IMR-90 (cell line): ENCODE data around the gene AUTS2. TPM values are rescaled to one million over a fixed set of nuclear protein-coding genes. Genes with fewer than 3 reads are reported as not detected.

Experiments used
- ATAC-seq: fragments of 200-7000 bp; cut with Tn5 transposase; 2 replicates; pipeline ENCODE4 v1.9.1; 2020; ENCODE audit warnings: low read depth, mild to moderate bottlenecking, moderate library complexity
- BruUV-seq: library from RNA; stranded (reverse); fragments of 400-500 nt; replicated peaks from 2 replicates; lab custom pipeline; 2021; lab: Mats Ljungman, UMichigan
- CTCF ChIA-PET: fragments of 300-600 bp; formaldehyde crosslinking; extraction: SDS; loops from one replicate; lab custom pipeline; 2021; ENCODE audit warnings: antibody characterized with exemption; lab: Yijun Ruan, JAX
- POLR2A ChIA-PET: fragments of 300-600 bp; sonication (Branson Sonifier 250); formaldehyde crosslinking; loops from one replicate; lab custom pipeline; 2022; ENCODE audit warnings: antibody characterized with exemption; ENCODE audit not compliant: unreplicated experiment; lab: Charles Lee
- DNase-seq: peaks from one replicate; pipeline ENCODE4 v3.0.0; 2013
- H2AFZ ChIP-seq: replicated peaks from 2 replicates; pipeline ENCODE3; 2013; ENCODE audit warnings: low read length, mild to moderate bottlenecking; ENCODE audit not compliant: poor library complexity
- H2AK5ac ChIP-seq: 2 replicates; pipeline ENCODE4 v1.6.1; 2013; ENCODE audit warnings: low read depth, low read length, inconsistent platforms
- H2AK9ac ChIP-seq: replicated peaks from 2 replicates; pipeline ENCODE3; 2013; ENCODE audit warnings: mild to moderate bottlenecking, low read depth, low read length, moderate library complexity; ENCODE audit not compliant: poor library complexity
- H2BK120ac ChIP-seq: 2 replicates; pipeline ENCODE4 v1.6.1; 2013; ENCODE audit warnings: low read depth, low read length, inconsistent platforms
- H2BK15ac ChIP-seq: 3 replicates; pipeline ENCODE4 v1.6.1; 2013; ENCODE audit warnings: low read depth, low read length, inconsistent platforms
- H2BK20ac ChIP-seq: 2 replicates; pipeline ENCODE4 v1.6.1; 2013; ENCODE audit warnings: low read depth, mild to moderate bottlenecking, inconsistent platforms, low read length, moderate library complexity
- H2BK5ac ChIP-seq: 2 replicates; pipeline ENCODE4 v1.6.1; 2013; ENCODE audit warnings: mild to moderate bottlenecking, low read depth, low read length, inconsistent platforms; ENCODE audit not compliant: poor library complexity, severe bottlenecking
- H3K14ac ChIP-seq: replicated peaks from 2 replicates; pipeline ENCODE4 v1.6.1; 2013; ENCODE audit warnings: low read depth, low read length, inconsistent platforms
- H3K18ac ChIP-seq: 2 replicates; pipeline ENCODE4 v1.6.1; 2013; ENCODE audit warnings: low read depth, low read length, control low read depth
- H3K23ac ChIP-seq: 2 replicates; pipeline ENCODE4 v1.6.1; 2013; ENCODE audit warnings: low read depth, low read length, inconsistent platforms
- H3K27ac ChIP-seq: 2 replicates; pipeline ENCODE4 v1.5.1; 2013; ENCODE audit warnings: mild to moderate bottlenecking, control low read depth, low read length; ENCODE audit not compliant: insufficient read depth
- H3K27me3 ChIP-seq: 2 replicates; pipeline ENCODE4 v1.6.1; 2013; ENCODE audit warnings: low read length; ENCODE audit not compliant: control insufficient read depth, insufficient read depth
- H3K36me3 ChIP-seq: 2 replicates; pipeline ENCODE4 v1.6.1; 2013; ENCODE audit warnings: low read length, mixed read lengths; ENCODE audit not compliant: control insufficient read depth, insufficient read depth
- H3K4ac ChIP-seq: 2 replicates; pipeline ENCODE4 v1.6.1; 2013; ENCODE audit warnings: low read depth, low read length, inconsistent platforms
- H3K4me1 ChIP-seq: 2 replicates; pipeline ENCODE4 v1.6.1; 2013; ENCODE audit warnings: low read length, mixed read lengths; ENCODE audit not compliant: control insufficient read depth, insufficient read depth
- H3K4me2 ChIP-seq: 2 replicates; pipeline ENCODE4 v1.6.1; 2013; ENCODE audit warnings: low read depth, mild to moderate bottlenecking, control low read depth, low read length, moderate library complexity
- H3K4me3 ChIP-seq: 2 replicates; pipeline ENCODE4 v1.5.1; 2013; ENCODE audit warnings: low read depth, mild to moderate bottlenecking, control low read depth, low read length, moderate library complexity; ENCODE audit not compliant: insufficient read depth
- H3K56ac ChIP-seq: 2 replicates; pipeline ENCODE4 v1.6.1; 2013; ENCODE audit warnings: low read length, inconsistent platforms; ENCODE audit not compliant: insufficient read depth; ENCODE audit errors: extremely low read depth
- H3K79me1 ChIP-seq, 2 experiments: 2 replicates each; pipeline ENCODE4 v1.6.1; 2013; ENCODE audit warnings: low read length in 2 of 2, inconsistent platforms in 1 of 2, low read depth in 1 of 2
- H3K9ac ChIP-seq: 2 replicates; pipeline ENCODE4 v1.6.1; 2013; ENCODE audit warnings: low read depth, low read length, control low read depth
- H3K9me1 ChIP-seq: 2 replicates; pipeline ENCODE4 v1.6.1; 2013; ENCODE audit warnings: low read length, inconsistent platforms; ENCODE audit not compliant: insufficient read depth
- H3K9me3 ChIP-seq: 2 replicates; pipeline ENCODE4 v1.6.1; 2013; ENCODE audit warnings: low read length; ENCODE audit not compliant: control insufficient read depth, insufficient read depth
- H4K20me1 ChIP-seq: 2 replicates; pipeline ENCODE4 v1.6.1; 2013; ENCODE audit warnings: low read length, inconsistent platforms; ENCODE audit not compliant: insufficient read depth
- H4K5ac ChIP-seq: 2 replicates; pipeline ENCODE4 v1.6.1; 2013; ENCODE audit warnings: mild to moderate bottlenecking, low read depth, low read length, control low read depth
- H4K8ac ChIP-seq, 2 experiments: 2 replicates each; pipeline ENCODE4 v1.6.1; 2013; ENCODE audit warnings: low read depth in 2 of 2, low read length in 2 of 2, control low read depth in 1 of 2, inconsistent platforms in 1 of 2
- H4K91ac ChIP-seq: 2 replicates; pipeline ENCODE4 v1.6.1; 2013; ENCODE audit warnings: low read depth, low read length, inconsistent platforms; ENCODE audit not compliant: insufficient read depth
- FOS ChIP-seq: fragments of 150-350 bp; IDR thresholded peaks from 2 replicates; pipeline ENCODE4 v1.6.1; 2016; ENCODE audit warnings: low read depth, low read length
- MAFK ChIP-seq: IDR thresholded peaks from 2 replicates; pipeline ENCODE4 v1.6.1; 2012; ENCODE audit warnings: low read depth, low read length, improper control_type of control experiment
- MAZ ChIP-seq: IDR thresholded peaks from 2 replicates; pipeline ENCODE4 v1.6.1; 2012; ENCODE audit warnings: low read depth, mild to moderate bottlenecking, low read length, improper control_type of control experiment, moderate library complexity, borderline replicate concordance
- RCOR1 ChIP-seq: IDR thresholded peaks from 2 replicates; pipeline ENCODE4 v1.6.1; 2012; ENCODE audit warnings: mild to moderate bottlenecking, low read length, improper control_type of control experiment; ENCODE audit not compliant: insufficient replicate concordance
- SMC3 ChIP-seq: fragments of 150-350 bp; IDR thresholded peaks from 2 replicates; pipeline ENCODE4 v1.6.1; 2016; ENCODE audit warnings: low read depth, mild to moderate bottlenecking, antibody characterized with exemption, low read length, moderate library complexity
- dilution Hi-C: fragments of 300-500 bp; cut with HindIII; formaldehyde crosslinking; loops from one replicate; pipeline ENCODE4 v1.14.3; 2018; ENCODE audit warnings: low sequenced_read_pairs; ENCODE audit not compliant: unreplicated experiment
- in situ Hi-C: fragments of 300-500 bp; cut with MboI; formaldehyde crosslinking; loops from 3 replicates; pipeline ENCODE4 v1.14.3; 2019; ENCODE audit warnings: low sequenced_read_pairs, inconsistent platforms, mixed read lengths
- intact Hi-C: fragments of 100-400 bp; cut with micrococcal nuclease; formaldehyde crosslinking; loops from 2 replicates; pipeline ENCODE4 v1.10.0; 2022
- polyA plus RNA-seq, 3 experiments: library from polyadenylated mRNA; depleted of rRNA; stranded (reverse); fragments of >200 nt; gene quantifications; 2 replicates each; pipeline ENCODE4 v1.2.3, GENCODE V29; 2012; ENCODE audit warnings: low replicate concordance in 1 of 3
- total RNA-seq: library from RNA; depleted of rRNA; stranded (reverse); fragments of >200 nt; gene quantifications from 2 replicates; pipeline ENCODE4 v1.2.3, GENCODE V29; 2012

The AUTS2 gene
- total and polyA plus RNA-seq, 2 of the 4 experiments (the other 2 are of a cell fraction): 0.90 to 3.0 TPM

GRCh38 chr7:70040970-70041766, 442.9 kb downstream of the AUTS2 start:
- dilution Hi-C loops: no loop called here
- no peak overlapping the region for H3K4me3 ChIP-seq
- H2AK5ac ChIP-seq: no peak overlapping the region
- H3K27me3 ChIP-seq: no peaks in the 10 kb centered on the region
- H2AFZ ChIP-seq: no peak overlapping the region
- no peaks in the 10 kb centered on the region for H3K4me1 ChIP-seq
- no peak overlapping the region for H3K27ac ChIP-seq
- no peak overlapping the region for H4K5ac ChIP-seq
- H3K9ac ChIP-seq: no peak overlapping the region
- no peak overlapping the region for H3K14ac ChIP-seq
- H4K8ac ChIP-seq: no peak overlapping the region
- H3K4ac ChIP-seq: no peak overlapping the region
- H4K20me1 ChIP-seq: no peaks in the 10 kb centered on the region
- no peak for TF ChIP-seq FOS
- no peak for TF ChIP-seq SMC3
- no peak for TF ChIP-seq MAFK
- TF ChIP-seq RCOR1: no peak
- no peak for TF ChIP-seq MAZ
- ATAC-seq (no peak), DNase-seq (no peak)
- H2BK120ac ChIP-seq: no peak overlapping the region
- CTCF ChIA-PET: no interaction called here
- intact Hi-C loops: loop anchor here (5.0 kb wide), 1 partner anchor 121 kb away; no protein-coding TSS in a partner anchor
- H3K9me1 ChIP-seq: no peaks in the 10 kb centered on the region
- H4K91ac ChIP-seq: no peak overlapping the region
- no peak overlapping the region for H3K18ac ChIP-seq
- no TSS peak for BruUV-seq
- peaks cover 2% of the 10 kb centered on the region; the same call in 1 of the 2 replicates for H3K9me3 ChIP-seq
- in situ Hi-C loops: no loop called here
- no peaks in the 10 kb centered on the region for H3K36me3 ChIP-seq
- POLR2A ChIA-PET: no interaction called here
- no peak overlapping the region for H3K23ac ChIP-seq
- H3K56ac ChIP-seq: no peak overlapping the region
- no peak overlapping the region for H2AK9ac ChIP-seq
- no peak overlapping the region for H2BK15ac ChIP-seq
- no peak overlapping the region for H2BK20ac ChIP-seq
- H3K79me1 ChIP-seq: no peaks in the 10 kb centered on the region
- H2BK5ac ChIP-seq: no peak overlapping the region
- H3K4me2 ChIP-seq: no peak overlapping the region
